ENCODE results near the gene SMIM34.
"Not testable (repeated sequence)": the region's sequence is repeated elsewhere in the genome, so short reads cannot be mapped to it uniquely, and the experiment has no call there.

The SMIM34 gene

GRCh38 chr21:34423805-34424204 is at the start of gene SMIM34:
TSS of gene SMIM34 (minus strand) at chr21:34423951. CDS start at chr21:34423839, 112 bp downstream.
- H3K27ac ChIP-seq (ENCODE audit: low read depth, low read length); H3K9ac ChIP-seq (ENCODE audit: low read depth in 1 of 2, low read length in 2 of 2); H3K4me3 ChIP-seq (ENCODE audit: low read depth in 1 of 2, low read length in 2 of 2); H3K9me3 ChIP-seq (ENCODE audit: control insufficient read depth in 1 of 2, low read length in 2 of 2); H3K4me1 ChIP-seq (ENCODE audit: control insufficient read depth in 1 of 2, insufficient read depth in 2 of 2, low read length in 2 of 2); H3K27me3 ChIP-seq (ENCODE audit: control insufficient read depth in 1 of 2, insufficient read depth in 2 of 2, low read length in 2 of 2); H3K36me3 ChIP-seq (ENCODE audit: control insufficient read depth in 1 of 2, insufficient read depth in 2 of 2, low read length in 2 of 2): not testable (repeated sequence)

GRCh38 chr21:34467333-34467732 is 43.6 kb upstream of the SMIM34 start:
- not testable (repeated sequence) for H3K4me1 ChIP-seq (ENCODE audit: control insufficient read depth in 1 of 2, insufficient read depth in 2 of 2, low read length in 2 of 2); H3K9ac ChIP-seq (ENCODE audit: low read depth in 1 of 2, low read length in 2 of 2); H3K9me3 ChIP-seq (ENCODE audit: control insufficient read depth in 1 of 2, low read length in 2 of 2); H3K27ac ChIP-seq (ENCODE audit: low read depth, low read length); H3K27me3 ChIP-seq (ENCODE audit: control insufficient read depth in 1 of 2, insufficient read depth in 2 of 2, low read length in 2 of 2); H3K4me3 ChIP-seq (ENCODE audit: low read depth in 1 of 2, low read length in 2 of 2); H3K36me3 ChIP-seq (ENCODE audit: control insufficient read depth in 1 of 2, insufficient read depth in 2 of 2, low read length in 2 of 2)

GRCh38 chr21:34459426-34459825 is 35.7 kb upstream of the SMIM34 start:
- H3K27ac ChIP-seq (ENCODE audit: low read depth, low read length); H3K4me3 ChIP-seq (ENCODE audit: low read depth in 1 of 2, low read length in 2 of 2); H3K36me3 ChIP-seq (ENCODE audit: control insufficient read depth in 1 of 2, insufficient read depth in 2 of 2, low read length in 2 of 2); H3K9me3 ChIP-seq (ENCODE audit: control insufficient read depth in 1 of 2, low read length in 2 of 2); H3K9ac ChIP-seq (ENCODE audit: low read depth in 1 of 2, low read length in 2 of 2); H3K4me1 ChIP-seq (ENCODE audit: control insufficient read depth in 1 of 2, insufficient read depth in 2 of 2, low read length in 2 of 2); H3K27me3 ChIP-seq (ENCODE audit: control insufficient read depth in 1 of 2, insufficient read depth in 2 of 2, low read length in 2 of 2): not testable (repeated sequence)

GRCh38 chr21:34458266-34458665 is 34.5 kb upstream of the SMIM34 start:
- not testable (repeated sequence) for H3K27ac ChIP-seq (ENCODE audit: low read depth, low read length); H3K4me1 ChIP-seq (ENCODE audit: control insufficient read depth in 1 of 2, insufficient read depth in 2 of 2, low read length in 2 of 2); H3K4me3 ChIP-seq (ENCODE audit: low read depth in 1 of 2, low read length in 2 of 2); H3K36me3 ChIP-seq (ENCODE audit: control insufficient read depth in 1 of 2, insufficient read depth in 2 of 2, low read length in 2 of 2); H3K9me3 ChIP-seq (ENCODE audit: control insufficient read depth in 1 of 2, low read length in 2 of 2); H3K27me3 ChIP-seq (ENCODE audit: control insufficient read depth in 1 of 2, insufficient read depth in 2 of 2, low read length in 2 of 2); H3K9ac ChIP-seq (ENCODE audit: low read depth in 1 of 2, low read length in 2 of 2)

GRCh38 chr21:34456180-34456579 is 32.4 kb upstream of the SMIM34 start:
- not testable (repeated sequence) for H3K4me1 ChIP-seq (ENCODE audit: control insufficient read depth in 1 of 2, insufficient read depth in 2 of 2, low read length in 2 of 2); H3K36me3 ChIP-seq (ENCODE audit: control insufficient read depth in 1 of 2, insufficient read depth in 2 of 2, low read length in 2 of 2); H3K4me3 ChIP-seq (ENCODE audit: low read depth in 1 of 2, low read length in 2 of 2); H3K27me3 ChIP-seq (ENCODE audit: control insufficient read depth in 1 of 2, insufficient read depth in 2 of 2, low read length in 2 of 2); H3K27ac ChIP-seq (ENCODE audit: low read depth, low read length); H3K9me3 ChIP-seq (ENCODE audit: control insufficient read depth in 1 of 2, low read length in 2 of 2); H3K9ac ChIP-seq (ENCODE audit: low read depth in 1 of 2, low read length in 2 of 2)

- not testable (repeated sequence) for H3K4me3 ChIP-seq (ENCODE audit: low read depth in 1 of 2, low read length in 2 of 2); H3K36me3 ChIP-seq (ENCODE audit: control insufficient read depth in 1 of 2, insufficient read depth in 2 of 2, low read length in 2 of 2); H3K27me3 ChIP-seq (ENCODE audit: control insufficient read depth in 1 of 2, insufficient read depth in 2 of 2, low read length in 2 of 2); H3K9ac ChIP-seq (ENCODE audit: low read depth in 1 of 2, low read length in 2 of 2); H3K9me3 ChIP-seq (ENCODE audit: control insufficient read depth in 1 of 2, low read length in 2 of 2); H3K27ac ChIP-seq (ENCODE audit: low read depth, low read length); H3K4me1 ChIP-seq (ENCODE audit: control insufficient read depth in 1 of 2, insufficient read depth in 2 of 2, low read length in 2 of 2)
Observed at GRCh38 chr21:34455628-34456027, 31.9 kb upstream of the SMIM34 start.

GRCh38 chr21:34447018-34447417 is 23.3 kb upstream of the SMIM34 start:
- H3K27me3 ChIP-seq (ENCODE audit: control insufficient read depth in 1 of 2, insufficient read depth in 2 of 2, low read length in 2 of 2); H3K36me3 ChIP-seq (ENCODE audit: control insufficient read depth in 1 of 2, insufficient read depth in 2 of 2, low read length in 2 of 2); H3K27ac ChIP-seq (ENCODE audit: low read depth, low read length); H3K9ac ChIP-seq (ENCODE audit: low read depth in 1 of 2, low read length in 2 of 2); H3K9me3 ChIP-seq (ENCODE audit: control insufficient read depth in 1 of 2, low read length in 2 of 2); H3K4me3 ChIP-seq (ENCODE audit: low read depth in 1 of 2, low read length in 2 of 2); H3K4me1 ChIP-seq (ENCODE audit: control insufficient read depth in 1 of 2, insufficient read depth in 2 of 2, low read length in 2 of 2): not testable (repeated sequence)

- H3K36me3 ChIP-seq (ENCODE audit: control insufficient read depth in 1 of 2, insufficient read depth in 2 of 2, low read length in 2 of 2); H3K9me3 ChIP-seq (ENCODE audit: control insufficient read depth in 1 of 2, low read length in 2 of 2); H3K27me3 ChIP-seq (ENCODE audit: control insufficient read depth in 1 of 2, insufficient read depth in 2 of 2, low read length in 2 of 2): not testable (repeated sequence)
Observed at GRCh38 chr21:34443486-34443885, 19.7 kb upstream of the SMIM34 start.

GRCh38 chr21:34429710-34430109 is 6.0 kb upstream of the SMIM34 start:
- not testable (repeated sequence) for H3K9ac ChIP-seq (ENCODE audit: low read depth in 1 of 2, low read length in 2 of 2); H3K9me3 ChIP-seq (ENCODE audit: control insufficient read depth in 1 of 2, low read length in 2 of 2)

More at GRCh38 chr21:34443486-34443885, 19.7 kb upstream of the SMIM34 start:
- H3K9ac ChIP-seq (ENCODE audit: low read depth in 1 of 2, low read length in 2 of 2); H3K4me3 ChIP-seq (ENCODE audit: low read depth in 1 of 2, low read length in 2 of 2); H3K27ac ChIP-seq (ENCODE audit: low read depth, low read length); H3K4me1 ChIP-seq (ENCODE audit: control insufficient read depth in 1 of 2, insufficient read depth in 2 of 2, low read length in 2 of 2): not testable (repeated sequence)

GRCh38 chr21:34428441-34428840 is 4.7 kb upstream of the SMIM34 start:
- not testable (repeated sequence) for H3K36me3 ChIP-seq (ENCODE audit: control insufficient read depth in 1 of 2, insufficient read depth in 2 of 2, low read length in 2 of 2); H3K9ac ChIP-seq (ENCODE audit: low read depth in 1 of 2, low read length in 2 of 2); H3K27ac ChIP-seq (ENCODE audit: low read depth, low read length); H3K4me1 ChIP-seq (ENCODE audit: control insufficient read depth in 1 of 2, insufficient read depth in 2 of 2, low read length in 2 of 2); H3K9me3 ChIP-seq (ENCODE audit: control insufficient read depth in 1 of 2, low read length in 2 of 2); H3K4me3 ChIP-seq (ENCODE audit: low read depth in 1 of 2, low read length in 2 of 2); H3K27me3 ChIP-seq (ENCODE audit: control insufficient read depth in 1 of 2, insufficient read depth in 2 of 2, low read length in 2 of 2)

More at GRCh38 chr21:34429710-34430109, 6.0 kb upstream of the SMIM34 start:
- H3K36me3 ChIP-seq (ENCODE audit: control insufficient read depth in 1 of 2, insufficient read depth in 2 of 2, low read length in 2 of 2); H3K4me1 ChIP-seq (ENCODE audit: control insufficient read depth in 1 of 2, insufficient read depth in 2 of 2, low read length in 2 of 2); H3K4me3 ChIP-seq (ENCODE audit: low read depth in 1 of 2, low read length in 2 of 2); H3K27ac ChIP-seq (ENCODE audit: low read depth, low read length); H3K27me3 ChIP-seq (ENCODE audit: control insufficient read depth in 1 of 2, insufficient read depth in 2 of 2, low read length in 2 of 2): not testable (repeated sequence)

- not testable (repeated sequence) for H3K27ac ChIP-seq (ENCODE audit: low read depth, low read length); H3K36me3 ChIP-seq (ENCODE audit: control insufficient read depth in 1 of 2, insufficient read depth in 2 of 2, low read length in 2 of 2); H3K4me3 ChIP-seq (ENCODE audit: low read depth in 1 of 2, low read length in 2 of 2); H3K9me3 ChIP-seq (ENCODE audit: control insufficient read depth in 1 of 2, low read length in 2 of 2); H3K4me1 ChIP-seq (ENCODE audit: control insufficient read depth in 1 of 2, insufficient read depth in 2 of 2, low read length in 2 of 2); H3K9ac ChIP-seq (ENCODE audit: low read depth in 1 of 2, low read length in 2 of 2); H3K27me3 ChIP-seq (ENCODE audit: control insufficient read depth in 1 of 2, insufficient read depth in 2 of 2, low read length in 2 of 2)
Observed at GRCh38 chr21:34427339-34427738, 3.6 kb upstream of the SMIM34 start.
